Skeletal muscle satellite cell (primary cell): ENCODE data around the gene RBM19.

Experiments used
- H3K27me3 ChIP-seq: 2 replicates; pipeline ENCODE4 v1.7.0; 2013; ENCODE audit warnings: low read length; ENCODE audit not compliant: control insufficient read depth, insufficient read depth
- H3K36me3 ChIP-seq: 2 replicates; pipeline ENCODE4 v1.7.0; 2013; ENCODE audit warnings: mild to moderate bottlenecking, control low read depth, low read length; ENCODE audit not compliant: insufficient read depth
- H3K4me1 ChIP-seq: 2 replicates; pipeline ENCODE4 v1.7.0; 2013; ENCODE audit warnings: low read length; ENCODE audit not compliant: control insufficient read depth, insufficient read depth
- H3K4me2 ChIP-seq: 2 replicates; pipeline ENCODE4 v1.7.0; 2013; ENCODE audit warnings: mild to moderate bottlenecking, low read length
- H3K4me3 ChIP-seq: 2 replicates; pipeline ENCODE4 v1.7.0; 2013; ENCODE audit warnings: low read length
- H3K9ac ChIP-seq: 2 replicates; pipeline ENCODE4 v1.7.0; 2013; ENCODE audit warnings: mild to moderate bottlenecking, low read depth, low read length, moderate library complexity
- H3K9me3 ChIP-seq: replicated peaks from 2 replicates; pipeline ENCODE4 v1.7.0; 2013; ENCODE audit warnings: mild to moderate bottlenecking, control low read depth, low read length

The RBM19 gene

DNA sequence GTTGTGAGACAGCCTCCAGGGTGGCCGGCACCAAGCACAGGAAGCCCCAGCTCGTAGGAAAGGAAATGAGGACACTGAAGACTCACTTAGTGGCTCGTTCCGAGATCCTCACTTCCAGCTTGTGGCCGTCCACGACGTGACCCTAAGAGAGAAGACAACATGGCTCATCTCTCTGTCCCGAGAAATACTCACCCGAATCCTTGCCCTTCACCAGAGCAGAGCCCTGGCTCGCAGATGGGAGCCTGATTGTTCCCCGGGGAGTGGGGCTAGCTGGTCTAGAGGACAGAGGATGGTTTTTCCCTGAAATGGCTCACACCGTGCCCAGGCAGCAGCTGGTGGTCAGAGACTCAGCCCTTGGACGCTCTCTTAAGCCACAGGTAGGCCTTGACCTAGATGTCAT lies 47.8 kb downstream of the RBM19 start:
- Histone ChIP-seq H3K4me2 (no peak overlapping the region), H3K9ac (no peak overlapping the region), H3K4me3 (no peak overlapping the region), H3K36me3 (peaks cover 18% of the 10 kb centered on the region), H3K9me3 (no peaks in the 10 kb centered on the region), H3K27me3 (no peaks in the 10 kb centered on the region), H3K4me1 (no peaks in the 10 kb centered on the region)

DNA sequence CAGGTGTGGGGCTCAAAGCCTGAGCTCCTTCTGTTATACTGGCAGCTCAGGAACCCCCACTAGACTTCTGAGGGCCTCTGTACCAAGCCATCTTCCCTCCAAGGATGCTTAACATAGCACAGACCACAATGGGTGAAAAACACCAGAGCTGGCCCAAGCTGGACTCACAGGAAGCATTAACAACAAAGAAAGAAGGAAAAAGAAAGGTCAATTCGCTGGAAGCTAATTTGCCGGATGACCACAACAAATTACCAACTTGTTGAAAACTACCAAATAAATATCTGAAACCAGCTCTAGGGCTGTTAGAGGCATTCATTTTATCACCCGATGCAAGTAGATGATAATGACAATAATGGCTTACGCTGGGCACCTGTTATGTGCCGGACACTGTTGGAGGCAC lies 48.7 kb downstream of the RBM19 start:
- no peak overlapping the region for H3K9ac ChIP-seq
- no peak overlapping the region for H3K4me2 ChIP-seq

DNA sequence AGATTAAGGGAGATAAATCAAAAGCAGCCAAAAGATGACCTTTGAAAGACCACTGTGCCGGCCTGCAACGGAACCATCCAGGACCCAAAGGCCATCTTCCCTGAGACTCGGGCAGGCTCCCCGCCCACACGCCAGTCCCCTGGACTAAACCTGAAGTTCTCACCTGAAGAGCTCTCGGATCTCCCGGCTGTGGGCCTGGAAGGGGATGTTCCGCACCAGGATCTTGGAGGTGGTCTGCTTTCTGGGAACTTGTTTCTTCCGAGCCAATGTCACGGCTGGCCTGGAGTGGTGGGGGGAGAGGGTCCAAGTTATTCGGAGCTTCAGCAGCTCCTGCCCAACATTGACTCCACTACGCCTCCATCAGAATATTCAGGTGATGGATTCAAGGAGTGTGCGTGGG lies 51.3 kb downstream of the RBM19 start:
- H3K9ac ChIP-seq, result no peak overlapping the region

More for the DNA sequence above, 48.7 kb downstream of the RBM19 start:
- Histone ChIP-seq H3K27me3 (no peaks in the 10 kb centered on the region), H3K4me1 (no peaks in the 10 kb centered on the region), H3K36me3 (peaks cover 12% of the 10 kb centered on the region), H3K9me3 (no peaks in the 10 kb centered on the region), H3K4me3 (no peak overlapping the region)

DNA sequence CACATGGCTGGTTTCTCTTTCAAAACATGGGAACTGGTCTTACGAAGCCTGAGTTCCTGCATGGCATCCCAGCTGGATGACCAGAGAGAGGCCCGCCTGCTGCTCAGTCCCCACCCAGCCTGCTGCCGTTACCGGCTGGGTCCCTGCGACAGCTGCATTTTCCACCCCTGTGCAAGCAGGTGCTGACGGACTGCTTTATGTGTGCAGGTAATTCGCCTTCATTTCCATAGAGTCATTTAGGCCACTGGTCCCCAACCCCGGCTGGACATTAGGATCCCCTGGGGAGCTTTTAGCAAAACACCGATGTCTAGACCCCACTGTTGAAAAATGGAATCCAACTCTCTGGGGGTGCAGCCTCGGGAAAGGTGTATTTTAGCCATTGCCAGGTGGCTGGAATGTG lies 51.9 kb downstream of the RBM19 start:
- Histone ChIP-seq H3K27me3 (no peaks in the 10 kb centered on the region), H3K9ac (no peak overlapping the region), H3K4me2 (no peak overlapping the region), H3K4me1 (no peaks in the 10 kb centered on the region), H3K4me3 (no peak overlapping the region), H3K36me3 (peaks cover 7% of the 10 kb centered on the region), H3K9me3 (no peaks in the 10 kb centered on the region)

More for the DNA sequence above, 51.3 kb downstream of the RBM19 start:
- H3K9me3 ChIP-seq, result no peaks in the 10 kb centered on the region
- H3K4me3 ChIP-seq, result no peak overlapping the region
- no peaks in the 10 kb centered on the region for H3K27me3 ChIP-seq
- peaks cover 7% of the 10 kb centered on the region for H3K36me3 ChIP-seq
- no peaks in the 10 kb centered on the region for H3K4me1 ChIP-seq
- H3K4me2 ChIP-seq, result no peak overlapping the region

DNA sequence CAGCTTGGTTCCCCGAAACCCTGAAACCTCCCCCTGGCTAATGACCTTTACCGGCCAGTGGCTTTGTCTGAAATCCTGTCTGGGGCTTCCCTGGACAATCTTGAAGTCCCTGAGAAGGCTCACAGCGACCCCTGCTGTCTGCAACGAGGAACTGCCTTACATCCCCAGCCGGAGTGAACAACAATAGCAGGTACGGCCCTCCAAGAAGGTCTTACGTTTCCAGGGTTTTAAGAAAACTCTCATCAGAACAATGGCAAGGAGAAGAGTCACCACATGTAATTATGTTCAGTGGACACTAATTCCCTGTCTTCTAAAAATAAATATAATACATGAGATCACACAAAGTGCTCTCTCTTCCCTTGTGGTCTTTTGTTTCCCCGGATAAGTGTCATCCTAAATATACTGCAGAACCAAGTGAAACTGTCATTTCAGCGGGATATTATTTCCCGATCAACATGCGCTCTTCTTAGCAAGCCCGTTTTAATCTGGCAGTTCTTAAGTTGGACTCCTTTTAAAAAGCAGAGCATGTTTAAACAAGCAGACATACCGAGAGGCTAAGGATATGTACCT lies 53.3 kb downstream of the RBM19 start:
- Histone ChIP-seq H3K4me2 (no peak overlapping the region), H3K36me3 (peaks cover 7% of the 10 kb centered on the region), H3K4me3 (no peak overlapping the region), H3K9me3 (no peaks in the 10 kb centered on the region), H3K4me1 (no peaks in the 10 kb centered on the region), H3K9ac (no peak overlapping the region), H3K27me3 (no peaks in the 10 kb centered on the region)

DNA sequence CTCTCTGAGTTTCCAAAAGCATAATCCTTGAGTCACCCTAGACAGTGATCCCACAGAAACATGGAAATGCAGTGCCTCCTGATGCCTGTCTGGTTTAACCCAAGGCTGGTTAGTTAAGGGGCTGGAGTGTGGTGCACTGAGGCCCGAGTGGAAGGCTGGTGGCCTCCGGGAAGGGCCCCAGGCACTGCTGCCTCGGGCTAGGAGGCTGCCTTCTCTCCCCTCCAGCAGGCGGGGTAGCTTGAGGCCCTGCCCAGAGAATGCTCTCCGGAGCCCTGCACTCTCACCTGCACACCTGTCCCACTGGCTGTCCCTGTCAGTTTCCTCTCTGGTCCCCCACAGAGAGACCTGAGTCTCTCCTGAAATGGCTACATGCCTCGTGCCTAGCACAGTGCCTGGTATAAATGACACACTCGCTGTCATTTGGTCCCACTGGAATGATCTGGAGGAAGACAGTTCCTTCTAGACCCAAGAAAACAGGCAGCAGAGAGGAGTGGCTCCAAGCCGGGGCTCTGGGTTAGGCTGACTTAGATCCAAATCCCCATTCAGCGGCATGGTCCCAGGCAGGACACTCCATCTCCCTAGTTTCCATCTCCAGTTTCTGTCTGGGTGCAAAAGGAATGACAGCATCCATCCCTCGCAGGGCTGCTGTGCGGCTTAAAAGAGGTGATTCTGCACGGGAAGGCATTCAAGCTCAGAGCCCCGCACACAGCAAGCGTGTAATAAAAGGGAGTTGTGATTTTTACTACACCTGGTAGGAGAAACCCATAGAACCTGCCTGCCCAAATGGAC lies 54.0 kb downstream of the RBM19 start:
- H3K27me3 ChIP-seq, result no peaks in the 10 kb centered on the region
- no peak overlapping the region for H3K4me3 ChIP-seq
- H3K4me1 ChIP-seq, result no peaks in the 10 kb centered on the region
- H3K4me2 ChIP-seq, result no peak overlapping the region
- H3K36me3 ChIP-seq, result peaks cover 7% of the 10 kb centered on the region
- no peak overlapping the region for H3K9ac ChIP-seq
- no peaks in the 10 kb centered on the region for H3K9me3 ChIP-seq

DNA sequence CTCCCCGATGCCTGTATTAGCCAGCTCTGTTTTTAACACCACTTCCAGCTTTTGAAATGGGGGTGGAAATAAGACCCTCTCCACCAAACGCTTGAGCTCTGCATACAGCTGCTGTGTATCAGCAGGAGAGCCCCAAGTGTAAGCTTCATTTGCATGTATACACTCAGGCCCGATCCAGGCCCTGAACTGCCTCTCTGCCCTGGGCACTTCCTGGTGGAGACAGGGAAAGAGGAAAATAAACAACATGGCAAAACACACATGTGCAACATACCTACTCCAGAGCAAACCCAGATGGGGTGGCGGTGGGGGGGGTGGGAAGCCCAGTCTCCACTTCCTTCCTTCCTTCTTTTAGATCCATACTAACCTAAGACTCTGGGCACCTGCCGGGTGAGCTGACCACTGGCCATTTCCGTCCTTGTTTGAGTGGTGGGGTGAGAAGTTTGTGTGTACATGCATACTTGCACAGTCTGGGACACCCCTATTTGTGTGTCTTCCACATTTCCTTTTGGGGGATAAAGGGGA lies 55.3 kb downstream of the RBM19 start:
- Histone ChIP-seq H3K4me2 (no peak overlapping the region), H3K4me1 (no peaks in the 10 kb centered on the region), H3K4me3 (no peak overlapping the region), H3K27me3 (no peaks in the 10 kb centered on the region), H3K36me3 (peaks cover under 1% of the 10 kb centered on the region), H3K9ac (no peak overlapping the region), H3K9me3 (no peaks in the 10 kb centered on the region)

DNA sequence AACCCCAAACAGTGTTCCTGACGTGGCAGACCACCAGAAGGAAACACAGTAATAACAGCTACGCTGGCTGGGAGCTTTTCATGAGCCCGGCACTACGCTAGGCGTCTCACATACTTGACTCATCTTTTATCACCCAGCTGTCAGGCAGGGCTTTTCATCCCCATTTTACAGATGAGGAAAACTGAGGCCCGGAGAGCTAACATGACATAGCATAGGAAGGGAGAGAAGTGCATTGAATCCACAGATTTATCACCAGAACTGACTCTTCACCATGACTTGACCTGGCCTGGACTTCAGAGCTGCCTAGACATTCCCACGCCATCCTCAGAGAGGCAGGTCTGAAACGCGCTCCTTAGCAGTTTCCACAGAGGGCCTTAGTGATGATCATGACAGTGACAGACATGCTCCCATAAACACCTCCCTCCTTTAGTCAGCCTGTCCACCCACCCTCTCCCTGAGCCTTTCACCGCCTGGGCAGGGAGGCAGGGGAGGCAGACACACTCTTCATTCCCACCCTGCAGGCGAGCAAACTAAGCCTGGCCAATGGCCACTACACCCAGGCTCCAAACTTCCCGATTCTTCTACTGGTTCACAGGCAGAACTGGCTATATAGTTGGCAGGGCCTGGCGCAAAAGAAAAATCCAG lies 56.2 kb downstream of the RBM19 start:
- Histone ChIP-seq H3K27me3 (no peaks in the 10 kb centered on the region), H3K4me1 (no peaks in the 10 kb centered on the region), H3K4me2 (no peak overlapping the region), H3K4me3 (no peak overlapping the region), H3K36me3 (peaks cover 5% of the 10 kb centered on the region), H3K9ac (no peak overlapping the region), H3K9me3 (no peaks in the 10 kb centered on the region)

DNA sequence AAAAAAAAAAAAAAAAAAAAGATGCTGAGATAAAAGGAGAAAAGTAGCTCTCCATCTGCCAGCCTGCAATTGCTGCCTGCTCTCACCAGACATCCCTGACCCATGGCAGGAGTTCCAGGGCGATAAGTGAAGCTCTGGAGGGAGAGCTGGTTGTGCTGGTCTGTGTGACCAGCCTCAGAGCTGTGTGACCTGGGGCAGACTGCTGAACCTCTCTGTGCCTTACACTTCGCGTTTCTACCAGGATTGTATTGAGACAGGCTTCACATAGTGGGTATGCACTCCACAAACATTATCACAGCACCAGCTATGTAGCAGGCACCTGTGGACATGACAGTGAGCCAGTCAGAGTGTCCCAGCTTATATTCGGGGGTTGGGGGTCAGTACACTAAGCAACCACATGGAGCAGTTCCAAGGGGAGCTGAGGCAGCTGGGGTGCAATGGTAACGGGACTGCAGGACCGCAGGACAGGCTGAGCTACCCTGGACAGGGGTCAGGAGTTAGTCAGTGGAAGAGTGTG lies 57.5 kb downstream of the RBM19 start:
- Histone ChIP-seq H3K9me3 (no peaks in the 10 kb centered on the region), H3K9ac (no peak overlapping the region), H3K4me1 (peaks cover 5% of the 10 kb centered on the region), H3K27me3 (no peaks in the 10 kb centered on the region), H3K4me2 (no peak overlapping the region), H3K36me3 (peaks cover 5% of the 10 kb centered on the region), H3K4me3 (no peak overlapping the region)

DNA sequence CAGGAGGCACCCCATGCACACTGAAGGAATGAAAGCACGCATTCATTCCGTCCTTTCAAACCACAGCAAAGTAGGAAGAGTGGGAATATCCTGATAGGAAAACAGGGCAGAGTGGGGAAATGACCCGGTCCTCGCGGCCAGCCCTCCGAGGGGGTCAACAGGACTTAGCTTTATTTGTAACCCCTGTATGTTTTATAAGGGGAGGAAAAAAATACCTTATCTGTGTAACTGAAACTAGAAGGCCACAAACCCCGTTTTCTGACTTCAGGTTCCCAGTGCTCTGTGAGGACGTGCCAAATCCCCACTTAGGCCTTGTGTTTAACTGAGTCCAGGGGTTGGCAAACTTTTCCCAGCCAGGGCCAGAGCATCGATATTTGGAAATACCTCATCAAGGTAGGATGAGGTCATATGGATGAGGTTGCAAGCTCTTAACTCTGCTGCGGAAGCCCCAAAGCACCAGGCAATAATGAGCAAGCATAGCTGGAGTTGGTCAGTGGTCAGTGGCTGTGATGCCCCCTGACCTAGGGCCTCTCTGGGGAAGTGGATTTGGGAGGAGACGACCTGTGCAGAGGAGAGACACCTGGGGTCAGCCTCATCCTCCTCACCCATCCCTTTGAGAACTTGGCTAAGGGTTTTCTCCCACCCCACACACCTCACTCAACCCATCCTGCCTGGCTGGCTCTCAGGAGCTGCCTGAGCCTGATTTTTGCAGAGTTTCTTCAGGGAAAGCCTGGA lies 58.5 kb downstream of the RBM19 start:
- H3K4me1 ChIP-seq, result peaks cover 9% of the 10 kb centered on the region
- H3K36me3 ChIP-seq, result peaks cover 5% of the 10 kb centered on the region
- no peaks in the 10 kb centered on the region for H3K9me3 ChIP-seq
- no peaks in the 10 kb centered on the region for H3K27me3 ChIP-seq
- no peak overlapping the region for H3K4me2 ChIP-seq
- H3K4me3 ChIP-seq, result no peak overlapping the region
- H3K9ac ChIP-seq, result no peak overlapping the region
